ENCODE results near the gene PPP1R1C.
A peak's percentile ranks its signal among the peaks of the same experiment; 100 is the strongest.
"Not testable (repeated sequence)": the region's sequence is repeated elsewhere in the genome, so short reads cannot be mapped to it uniquely, and the experiment has no call there.

PPP1R1C gene

DNA sequence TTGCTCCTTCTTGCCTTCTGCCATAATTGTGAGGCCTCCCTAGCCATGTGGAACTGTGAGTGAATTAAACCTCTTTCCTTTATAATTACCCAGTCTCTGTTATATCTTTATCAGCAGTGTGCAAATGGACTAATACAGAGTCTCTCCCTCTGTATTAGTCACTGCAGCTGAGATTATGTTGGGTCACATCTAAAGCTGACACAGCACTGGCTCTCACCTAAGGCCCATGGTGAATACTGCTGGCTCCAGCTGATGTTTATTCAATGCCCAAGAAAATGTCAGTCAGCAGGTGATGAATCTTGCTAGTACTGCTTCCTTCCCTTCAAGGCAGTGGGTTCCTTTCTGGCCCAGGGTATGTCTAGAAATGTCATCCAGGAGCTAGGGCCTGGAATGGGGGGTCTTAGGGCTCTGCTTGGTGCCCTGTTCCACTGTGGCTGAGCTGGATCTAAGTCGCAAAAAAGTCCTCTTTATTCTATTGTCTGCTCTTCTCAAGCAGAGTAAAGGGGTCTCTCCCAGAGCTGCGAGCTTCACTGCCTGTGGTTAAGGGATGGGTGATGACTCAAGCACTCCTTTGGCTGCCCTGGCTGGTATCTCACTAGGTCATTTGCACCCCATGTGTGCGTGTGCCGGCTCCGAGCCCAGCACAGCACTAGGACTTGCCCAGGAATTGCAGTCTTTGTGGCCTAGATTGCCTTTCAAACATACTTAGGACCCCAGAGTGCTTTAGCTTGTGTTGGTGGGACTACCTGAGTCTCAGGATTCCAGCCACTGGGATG lies 29.9 kb downstream of the PPP1R1C start:
- no peak for DNase-seq

DNA sequence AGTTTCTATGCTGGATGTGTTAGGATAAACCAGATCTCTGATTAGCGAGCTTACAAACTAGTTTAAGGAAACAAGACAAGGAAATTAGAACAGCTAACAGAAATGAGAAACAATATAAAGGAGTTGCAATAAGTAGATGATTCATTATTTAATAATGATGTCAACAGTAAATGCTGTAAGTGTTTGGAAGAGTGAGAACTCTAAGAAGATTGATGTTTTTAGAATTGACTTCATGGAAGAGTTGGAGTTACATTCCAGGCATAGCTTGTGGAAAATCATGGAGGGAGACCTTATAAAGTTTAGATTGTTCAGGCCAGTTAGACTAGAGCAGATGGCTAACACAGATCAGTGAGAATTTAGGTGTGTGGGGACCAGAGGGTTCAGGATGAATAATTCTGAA lies 32.6 kb downstream of the PPP1R1C start:
- no peak for DNase-seq

DNA sequence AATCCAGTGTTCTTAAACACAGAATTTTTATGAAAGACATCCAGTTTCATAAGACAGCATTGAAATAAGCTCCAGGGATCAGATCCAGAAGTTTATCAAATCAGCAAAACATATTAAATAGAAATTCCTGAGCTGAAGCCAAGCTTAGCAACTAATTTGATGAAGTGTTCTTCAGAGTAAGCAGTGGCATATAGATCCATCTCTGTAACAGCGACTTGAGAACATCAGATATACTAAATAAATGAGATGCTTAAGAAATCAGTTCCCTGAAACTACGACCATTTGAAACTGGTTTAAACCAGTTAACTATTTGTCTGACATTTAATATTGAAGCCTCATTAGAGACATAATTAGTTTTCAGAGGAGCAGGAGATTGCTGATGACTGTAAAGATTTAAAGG lies 34.1 kb downstream of the PPP1R1C start:
- no peak for DNase-seq

DNA sequence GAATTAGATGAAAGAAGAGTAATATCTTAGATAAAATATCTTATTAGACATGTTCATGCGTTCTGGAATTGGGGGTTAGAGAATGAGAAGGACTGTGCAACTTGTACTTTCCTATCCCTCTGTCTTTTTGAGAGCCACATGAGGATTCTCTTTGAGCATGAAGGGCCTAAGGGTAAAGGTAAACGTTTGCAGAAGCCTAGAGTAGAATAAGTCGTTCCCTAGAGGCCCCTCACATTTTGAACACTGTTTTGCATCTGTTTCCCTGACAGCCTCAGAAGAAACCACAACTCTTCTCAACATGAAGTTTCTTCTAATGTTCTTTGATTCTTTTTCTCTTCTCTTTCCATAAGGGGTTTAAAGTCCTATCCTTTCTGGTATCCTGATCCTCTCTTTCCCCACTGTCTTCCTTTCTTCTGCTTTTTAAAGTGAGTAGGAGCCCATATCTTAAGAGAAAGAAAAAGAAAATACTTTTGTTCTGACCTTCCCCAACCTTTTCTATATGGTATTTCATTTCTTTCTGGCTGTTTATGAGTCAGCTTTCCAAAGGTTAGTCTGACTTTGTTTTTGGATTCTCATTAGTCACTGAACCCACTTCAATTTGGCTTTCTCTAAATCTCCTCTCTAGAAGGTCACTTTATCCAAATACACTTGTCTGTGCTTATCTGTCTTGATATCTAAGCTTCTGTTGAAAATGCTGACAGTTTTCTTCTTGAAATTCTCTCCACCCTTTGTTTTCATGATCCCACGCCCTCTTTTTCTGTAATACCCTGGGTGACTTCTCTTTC lies 34.8 kb downstream of the PPP1R1C start:
- no peak for DNase-seq

DNA sequence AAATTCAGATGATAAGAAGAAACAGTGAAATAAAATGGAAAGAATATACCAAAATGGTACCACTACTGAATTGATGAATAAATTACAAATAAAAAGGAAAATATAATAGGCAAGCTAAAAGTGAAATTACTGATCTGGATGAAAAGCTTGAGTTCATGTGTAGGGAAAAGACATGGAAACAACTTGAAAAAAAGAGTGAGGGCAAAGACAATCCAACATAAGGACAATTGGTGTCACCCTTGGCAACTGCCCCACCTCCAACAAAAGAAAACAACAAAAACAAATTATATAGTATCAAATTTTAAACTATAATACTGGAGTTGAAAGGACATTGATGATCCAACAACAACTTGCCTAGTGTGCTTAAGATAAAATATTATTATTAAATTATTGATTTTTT lies 37.6 kb downstream of the PPP1R1C start:
- DNase-seq, result no peak

DNA sequence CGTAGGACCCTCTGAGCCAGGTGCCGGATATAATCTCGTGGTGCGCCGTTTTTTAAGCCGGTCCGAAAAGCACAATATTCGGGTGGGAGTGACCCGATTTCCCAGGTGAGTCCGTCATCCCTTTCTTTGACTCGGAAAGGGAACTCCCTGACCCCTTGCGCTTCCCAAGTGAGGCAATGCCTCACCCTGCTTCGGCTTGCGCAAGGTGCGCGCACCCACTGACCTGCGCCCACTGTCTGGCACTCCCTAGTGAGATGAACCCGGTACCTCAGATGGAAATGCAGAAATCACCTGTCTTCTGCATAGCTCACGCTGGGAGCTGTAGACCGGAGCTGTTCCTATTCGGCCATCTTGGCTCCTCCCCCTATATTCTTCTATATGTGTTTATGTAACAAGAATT lies 45.2 kb downstream of the PPP1R1C start:
- not testable (repeated sequence) for DNase-seq

DNA sequence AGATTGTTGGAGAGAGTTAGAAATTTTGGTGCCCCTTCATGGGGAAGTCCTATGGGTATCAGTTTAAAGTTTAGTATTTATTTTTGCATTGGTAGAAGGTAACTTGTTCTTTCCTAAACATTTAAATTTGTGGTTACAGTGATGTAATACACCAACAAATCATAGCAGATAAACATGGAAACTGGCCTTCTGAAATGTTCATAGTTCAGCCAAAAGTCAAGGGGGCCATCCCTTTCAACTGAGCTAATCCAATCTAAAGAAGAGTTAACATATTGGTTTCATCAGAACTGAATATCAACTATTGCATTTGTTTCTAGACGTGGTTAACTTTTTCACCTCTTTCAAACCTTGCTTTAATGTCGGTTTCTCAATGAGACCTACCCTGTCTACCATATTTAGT lies 46.3 kb downstream of the PPP1R1C start:
- DNase-seq, result no peak

DNA sequence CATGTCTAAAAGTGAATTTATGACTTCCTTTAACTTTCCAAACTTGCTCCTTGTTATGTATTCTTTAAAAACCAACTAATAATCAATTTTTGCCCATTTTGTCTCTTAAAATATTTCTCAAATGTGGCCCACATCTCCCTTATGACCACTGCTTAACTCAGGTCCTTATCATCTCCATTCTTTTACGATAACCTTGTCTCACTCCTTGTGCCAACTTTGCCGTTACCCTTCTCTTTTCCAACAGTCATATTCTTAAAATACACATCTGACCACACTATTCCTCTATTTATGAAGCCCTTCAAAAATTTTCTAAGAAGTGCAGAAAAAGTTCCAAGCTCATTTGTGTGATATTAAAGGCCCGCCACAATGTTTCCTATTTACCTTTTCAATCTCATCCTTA lies 47.8 kb downstream of the PPP1R1C start:
- no peak for DNase-seq

DNA sequence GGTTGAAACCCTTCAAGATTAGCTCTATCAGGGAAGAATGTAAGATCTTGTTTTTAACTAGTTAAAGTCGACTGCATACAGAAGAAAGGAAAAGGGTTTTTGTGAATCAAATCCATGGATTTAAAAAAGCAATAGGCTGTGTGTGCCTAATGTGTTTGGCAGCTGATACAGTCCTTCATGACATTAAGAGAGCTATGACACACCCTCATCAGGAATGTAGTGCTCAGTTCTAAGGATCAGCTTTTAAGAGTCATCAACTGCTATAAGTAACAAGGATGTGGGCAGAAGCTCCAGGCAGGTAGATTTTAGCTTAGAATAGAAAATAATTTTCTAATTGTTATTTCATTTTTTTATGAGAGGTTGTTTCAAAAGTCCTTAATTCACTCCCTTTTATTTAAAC lies 52.9 kb downstream of the PPP1R1C start:
- no peak for DNase-seq

DNA sequence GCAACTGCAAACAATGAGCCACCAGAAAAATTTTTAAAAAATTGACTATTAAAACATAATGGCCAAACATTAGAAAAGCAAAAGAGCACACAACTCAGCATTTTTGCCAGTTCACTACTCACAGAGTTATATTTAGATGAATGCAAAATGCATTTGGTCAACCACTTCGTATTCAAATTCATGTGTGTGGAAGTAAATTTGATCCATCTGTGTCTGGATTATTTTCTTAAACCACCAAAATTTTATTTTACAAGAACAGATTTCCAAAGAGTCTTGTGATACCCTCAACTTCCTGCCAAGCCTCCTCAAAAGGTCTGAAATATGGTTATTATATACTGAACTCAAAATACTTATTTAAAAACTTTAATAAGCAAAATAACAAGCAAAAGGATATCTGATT lies 57.4 kb downstream of the PPP1R1C start:
- DNase-seq, result no peak

DNA sequence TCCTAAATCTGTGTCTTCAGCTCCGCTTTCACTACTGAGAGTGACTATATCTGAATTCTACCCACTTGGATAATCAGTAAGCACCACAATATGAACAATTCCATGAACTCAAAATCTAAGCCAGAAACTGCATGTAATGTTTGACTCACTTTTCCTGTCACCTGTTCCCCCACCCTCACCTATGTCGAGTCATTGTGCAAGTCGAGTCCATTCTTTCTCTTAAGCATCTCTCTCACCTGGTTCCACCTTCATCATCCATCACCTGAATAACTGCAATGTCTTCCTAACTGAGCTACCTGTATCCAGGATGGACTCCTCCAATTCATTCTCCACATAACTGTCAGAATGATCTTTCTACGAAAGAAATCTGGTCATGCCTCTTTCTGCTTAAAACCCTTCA lies 58.2 kb downstream of the PPP1R1C start:
- DNase-seq, result no peak

DNA sequence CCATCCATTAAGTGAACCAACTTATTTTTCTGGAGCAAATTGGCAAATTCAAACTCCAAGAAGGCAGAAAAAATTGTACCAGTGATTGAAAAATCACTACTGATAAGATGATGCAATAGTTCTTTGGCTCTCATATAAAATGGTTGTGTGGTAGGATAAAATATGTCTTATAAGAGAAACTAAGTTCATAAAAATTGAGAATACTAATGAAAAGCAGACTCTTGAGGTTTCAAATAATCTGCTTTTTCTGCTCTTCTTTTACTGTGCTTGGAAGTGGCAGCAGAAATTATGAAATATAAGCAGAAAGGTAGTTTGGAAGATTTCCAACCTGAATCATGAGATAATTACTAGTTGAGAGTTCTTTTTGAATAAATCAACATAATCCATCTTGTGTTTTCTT lies 61.9 kb downstream of the PPP1R1C start:
- no peak for DNase-seq

DNA sequence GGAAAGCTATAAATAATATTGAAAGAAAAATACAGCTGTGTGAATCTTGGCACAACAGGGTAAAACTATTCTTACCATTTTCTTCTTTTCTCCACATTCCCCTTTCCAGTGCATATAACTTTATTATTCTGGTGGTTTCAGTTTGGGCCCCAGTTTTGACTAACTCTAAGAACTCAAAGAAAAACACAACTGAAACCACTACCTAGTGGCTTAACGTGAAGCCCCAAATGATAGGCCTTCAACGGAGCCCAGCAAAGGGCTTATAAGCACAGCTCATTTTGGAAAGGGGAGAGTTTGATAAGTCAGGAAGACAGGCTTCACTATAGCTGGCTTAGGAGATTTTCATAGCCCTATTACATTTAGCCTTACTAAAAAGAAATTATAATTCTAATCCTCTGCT lies 62.4 kb downstream of the PPP1R1C start:
- no peak for DNase-seq

DNA sequence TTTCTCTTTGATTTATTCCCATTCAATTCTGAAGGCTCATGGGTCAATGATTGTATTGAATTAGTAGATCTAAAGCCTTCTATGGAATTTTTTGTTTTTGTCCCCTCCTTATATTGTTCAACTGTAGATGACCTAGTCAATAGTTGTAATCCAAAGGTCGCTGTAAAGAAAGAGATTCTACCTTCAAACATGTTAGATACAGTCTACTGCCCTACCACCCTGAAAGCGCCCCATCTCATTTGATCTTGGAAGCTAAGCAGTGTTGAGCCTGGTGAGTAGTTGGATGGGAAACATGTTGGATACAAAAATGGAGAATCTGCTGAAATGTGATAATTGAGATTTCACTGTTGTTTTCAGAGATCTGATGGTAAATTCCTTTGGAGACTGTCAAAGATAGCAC lies 63.0 kb downstream of the PPP1R1C start:
- no peak for DNase-seq

DNA sequence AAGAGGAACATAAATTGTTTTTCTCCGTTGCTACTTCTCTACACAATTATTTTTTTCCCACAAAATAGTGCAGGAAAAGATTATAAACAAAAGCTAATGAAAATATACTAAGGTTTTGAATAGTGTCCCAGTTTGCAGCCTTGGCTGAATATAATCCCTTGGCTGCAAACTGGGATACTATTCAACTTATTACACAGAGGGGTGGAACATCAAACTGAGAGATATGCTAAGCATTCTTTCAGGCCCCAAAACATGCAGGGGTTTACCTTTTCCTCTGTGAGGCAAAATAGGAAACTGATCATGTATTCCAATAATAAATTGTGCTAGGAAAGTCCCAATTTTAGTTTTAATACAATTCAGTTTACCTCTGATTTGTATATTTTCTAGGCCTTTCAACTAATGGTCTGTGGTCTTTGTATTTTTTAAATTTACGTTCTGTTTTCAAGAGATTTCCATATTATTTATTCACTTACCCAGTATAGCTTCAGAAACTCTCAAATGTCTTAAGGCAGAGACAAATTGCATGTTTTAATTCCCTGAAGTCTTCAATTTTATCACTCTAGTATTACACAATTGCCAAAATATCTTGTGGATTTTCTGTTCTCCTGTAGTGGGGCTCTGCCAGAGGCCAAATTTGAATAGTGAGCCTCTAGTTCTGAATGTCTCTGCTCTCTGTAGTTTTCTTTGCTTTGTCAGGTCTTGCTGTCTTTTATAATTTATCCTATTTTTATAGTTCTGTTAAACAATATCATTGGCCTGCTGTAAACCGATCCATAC lies 63.9 kb downstream of the PPP1R1C start:
- no peak for DNase-seq

DNA sequence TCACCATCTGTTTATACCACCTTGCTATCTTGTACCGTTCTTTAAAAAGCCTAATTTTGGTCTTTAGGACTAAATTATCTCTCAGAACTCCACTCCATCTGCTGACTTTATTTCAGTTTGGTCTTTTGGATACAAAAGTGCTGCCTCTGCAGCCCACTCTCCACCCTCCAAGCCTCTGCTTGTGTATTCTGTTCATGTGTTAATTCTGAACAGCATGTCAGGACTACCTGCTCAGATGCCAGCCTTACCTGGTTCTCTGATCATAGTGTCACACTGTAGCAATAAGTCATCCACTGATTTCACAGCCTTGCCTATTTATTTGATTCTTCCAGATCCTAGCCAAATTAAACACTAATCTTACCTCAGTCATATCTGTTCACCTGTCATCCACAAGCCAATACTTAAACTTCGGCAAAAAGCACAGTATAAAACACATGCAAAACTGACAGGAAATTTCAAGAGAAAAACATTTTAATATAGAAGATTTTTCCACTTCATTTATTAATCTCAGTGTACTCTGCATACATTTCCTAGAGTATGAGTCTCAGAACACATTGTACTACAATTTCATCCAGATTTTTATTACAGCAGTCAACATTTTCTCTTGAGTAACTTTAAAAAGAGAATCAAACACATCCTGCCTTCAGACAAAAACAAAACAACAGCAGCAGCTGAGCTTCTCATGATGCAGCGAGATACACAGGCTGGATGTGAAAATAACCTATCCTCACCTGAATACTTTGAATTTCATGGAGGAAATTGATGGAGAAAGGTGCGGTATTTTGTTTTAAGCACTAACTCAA lies 64.9 kb downstream of the PPP1R1C start:
- DNase-seq, result no peak

DNA sequence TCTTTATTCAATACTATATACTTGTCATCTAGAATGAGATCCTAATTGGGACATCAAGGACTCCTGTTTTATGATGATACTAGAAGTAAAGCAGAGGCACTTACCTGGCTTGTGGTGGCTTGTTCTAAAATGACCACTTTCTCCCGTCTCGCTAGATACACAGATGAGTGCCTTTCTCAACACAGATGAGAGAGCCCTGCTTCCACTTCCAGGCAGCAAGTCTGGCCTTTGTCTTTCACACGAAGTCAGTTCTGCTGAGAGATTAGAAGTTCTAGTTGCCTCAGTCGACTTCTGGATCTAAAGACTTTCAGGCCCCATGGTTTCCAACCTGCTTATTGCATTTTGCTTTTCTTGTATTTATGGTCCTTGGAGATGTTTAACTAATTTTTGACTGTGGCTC lies 70.3 kb downstream of the PPP1R1C start:
- peak; percentile 60 for DNase-seq

DNA sequence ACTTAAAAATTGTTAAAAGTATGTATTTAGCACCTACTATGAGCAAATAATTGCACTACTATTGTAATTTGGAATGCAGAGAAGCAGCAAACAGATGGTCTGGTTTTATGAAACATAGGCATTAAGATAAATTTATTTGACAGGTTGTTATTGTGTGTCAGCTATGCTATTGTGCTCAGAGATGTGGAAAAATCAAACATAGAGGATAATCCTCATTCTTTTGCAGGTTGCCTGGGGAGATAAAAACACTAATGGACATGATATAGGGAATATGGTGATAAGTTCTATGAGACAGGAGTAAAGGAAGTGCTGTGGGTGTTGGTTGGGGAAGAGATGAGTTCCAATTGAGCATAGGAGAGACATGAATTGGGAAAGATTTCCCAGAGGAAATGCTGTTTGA lies 71.3 kb downstream of the PPP1R1C start:
- no peak for DNase-seq

DNA sequence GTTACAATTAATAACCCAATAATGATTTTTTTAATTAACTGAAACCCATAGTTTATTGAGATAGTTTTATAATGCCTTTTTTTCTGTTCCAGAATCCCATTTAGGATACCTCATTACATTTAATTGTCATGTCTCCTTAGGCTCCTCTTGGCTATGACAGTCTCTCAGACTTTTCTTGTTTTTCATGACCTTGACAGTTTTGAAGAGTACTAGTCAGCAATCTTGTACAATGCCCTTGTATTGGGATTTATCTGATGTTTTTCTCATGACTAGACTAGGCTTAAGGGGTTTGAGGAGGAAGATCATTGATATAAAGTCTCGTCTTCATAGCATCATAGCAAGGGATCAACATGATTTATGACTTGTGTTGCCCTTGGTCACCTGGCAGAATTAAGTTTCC lies 72.4 kb downstream of the PPP1R1C start:
- no peak for DNase-seq

DNA sequence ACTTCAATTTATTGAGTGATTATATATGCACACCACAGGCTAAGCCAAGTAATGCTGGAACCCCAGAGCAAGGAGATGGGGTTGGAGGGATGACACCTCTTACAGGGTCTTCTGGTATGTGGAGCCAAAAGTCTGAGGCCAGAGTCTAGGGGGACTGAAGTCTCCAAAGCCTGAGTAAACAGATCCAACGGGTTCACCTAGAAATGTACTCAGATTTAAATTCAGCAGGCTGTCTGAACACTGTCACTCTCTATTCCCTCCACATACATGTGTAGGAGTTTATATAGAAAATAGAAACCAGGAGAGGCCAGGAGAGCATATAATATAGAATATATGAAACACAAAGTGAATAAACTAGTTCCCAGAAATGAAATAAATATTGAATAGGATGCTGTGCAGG lies 76.1 kb downstream of the PPP1R1C start:
- no peak for DNase-seq

DNA sequence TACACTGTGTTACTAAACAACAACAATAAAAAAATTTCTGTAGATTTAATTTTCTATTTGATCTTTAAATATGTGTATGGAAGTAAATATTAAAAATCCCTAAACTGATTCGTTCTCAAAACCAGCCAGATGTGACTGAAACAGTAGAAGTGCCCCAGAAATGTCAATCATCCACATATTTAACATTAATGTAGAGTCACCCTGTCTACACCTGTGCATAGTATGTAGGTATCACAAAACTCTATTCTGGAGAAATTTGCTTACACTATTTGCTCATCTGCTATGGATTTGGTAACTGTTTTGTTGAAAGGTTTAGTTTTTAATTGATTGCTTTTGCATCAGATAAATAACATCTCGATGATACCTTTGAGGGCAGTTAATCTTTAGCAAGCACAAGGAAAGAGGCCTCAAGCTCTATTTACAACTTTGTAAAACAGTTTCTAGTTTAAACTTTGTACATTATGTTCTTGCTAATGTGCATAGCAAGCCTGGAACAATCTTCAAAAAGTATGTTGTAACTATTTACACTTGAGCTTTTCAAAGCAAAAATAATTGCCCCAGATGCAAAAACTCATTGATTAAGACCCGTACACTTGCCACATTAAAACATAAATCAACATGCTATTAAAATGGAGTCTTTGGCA lies 76.8 kb downstream of the PPP1R1C start:
- no peak for DNase-seq

DNA sequence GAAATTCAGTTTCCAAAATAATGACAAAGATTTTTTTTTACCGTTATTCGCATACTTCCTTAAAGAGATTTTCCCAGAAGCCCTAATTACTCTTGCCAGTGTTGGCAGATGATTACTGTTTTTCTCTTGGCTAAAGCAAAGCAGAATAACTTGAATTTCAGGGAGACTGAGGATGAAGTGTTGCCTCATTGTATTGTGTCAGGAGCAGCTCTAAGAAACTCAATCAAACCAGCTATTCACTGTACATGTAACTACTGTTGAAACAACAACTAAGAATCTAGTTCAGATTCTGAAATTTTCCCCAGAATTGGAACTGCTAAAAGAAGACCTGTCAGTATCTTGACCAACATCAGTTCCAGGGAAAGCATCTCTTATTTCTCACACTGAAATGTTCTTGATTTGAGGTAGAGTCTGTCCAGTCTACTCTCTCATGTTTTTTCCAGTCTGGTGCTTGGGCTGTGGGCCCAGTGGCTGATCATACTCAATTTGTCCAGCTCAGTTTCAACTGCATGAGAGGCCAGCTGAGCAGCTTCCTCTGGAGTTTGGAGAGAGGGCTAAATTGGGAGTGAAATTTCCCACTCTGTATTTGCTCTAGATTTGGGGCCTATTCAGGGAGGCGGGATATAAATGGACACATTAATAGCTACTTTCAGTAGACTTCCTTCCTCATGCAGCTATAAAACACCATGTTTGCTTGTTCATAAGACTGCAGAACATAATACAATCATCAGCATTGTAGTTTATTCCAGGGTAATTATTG lies 78.5 kb downstream of the PPP1R1C start:
- DNase-seq, result no peak

All from islet precursor cell (in vitro differentiated cells).